Activated T-helper 1 cell treated with anti-CD3 and anti-CD28 coated beads, Interleukin-12 subunit alpha, Interleukin-12 subunit beta, Interleukin-2, Interleukin-4 antibody, amounts not matched to agents 30 ng/mL and 10 ng/mL and 1 ng/mL, durations not matched to agents 14 hours and 24 hours and 36 hours (primary cell): ENCODE data around the gene SSNA1. TPM values are rescaled to one million over a fixed set of nuclear protein-coding genes. Genes with fewer than 3 reads are reported as not detected.

ENCODE experiments used
- DNase-seq: peaks from one replicate; pipeline ENCODE4 v3.0.0; 2021; ENCODE audit warnings: low spot score
- H3K27ac Mint-ChIP-seq: one replicate; pipeline ENCODE4 v1.8.0; 2021; ENCODE audit warnings: mild to moderate bottlenecking, mixed read lengths
- H3K27me3 Mint-ChIP-seq: one replicate; pipeline ENCODE4 v1.8.0; 2022; ENCODE audit warnings: mild to moderate bottlenecking, moderate library complexity, mixed read lengths; ENCODE audit not compliant: insufficient read depth
- H3K36me3 Mint-ChIP-seq: one replicate; pipeline ENCODE4 v1.8.0; 2021; ENCODE audit warnings: low read depth, mixed read lengths
- H3K4me1 Mint-ChIP-seq: one replicate; pipeline ENCODE4 v1.8.0; 2021; ENCODE audit warnings: low read depth, mixed read lengths
- H3K4me3 Mint-ChIP-seq: one replicate; pipeline ENCODE4 v1.8.0; 2021; ENCODE audit warnings: mild to moderate bottlenecking, moderate library complexity, mixed read lengths
- H3K9me3 Mint-ChIP-seq: one replicate; pipeline ENCODE4 v1.8.0; 2021; ENCODE audit warnings: mixed read lengths
- intact Hi-C: fragments of 100-400 bp; cut with micrococcal nuclease; formaldehyde crosslinking; loops from one replicate; pipeline ENCODE4 v1.15.1; 2024
- total RNA-seq: library from RNA; stranded (reverse); gene quantifications from 2 replicates; pipeline ENCODE4 v1.2.3, GENCODE V29; 2022

The SSNA1 gene
- total RNA-seq, 1 donor from 2014 or later: 105 TPM

DNA sequence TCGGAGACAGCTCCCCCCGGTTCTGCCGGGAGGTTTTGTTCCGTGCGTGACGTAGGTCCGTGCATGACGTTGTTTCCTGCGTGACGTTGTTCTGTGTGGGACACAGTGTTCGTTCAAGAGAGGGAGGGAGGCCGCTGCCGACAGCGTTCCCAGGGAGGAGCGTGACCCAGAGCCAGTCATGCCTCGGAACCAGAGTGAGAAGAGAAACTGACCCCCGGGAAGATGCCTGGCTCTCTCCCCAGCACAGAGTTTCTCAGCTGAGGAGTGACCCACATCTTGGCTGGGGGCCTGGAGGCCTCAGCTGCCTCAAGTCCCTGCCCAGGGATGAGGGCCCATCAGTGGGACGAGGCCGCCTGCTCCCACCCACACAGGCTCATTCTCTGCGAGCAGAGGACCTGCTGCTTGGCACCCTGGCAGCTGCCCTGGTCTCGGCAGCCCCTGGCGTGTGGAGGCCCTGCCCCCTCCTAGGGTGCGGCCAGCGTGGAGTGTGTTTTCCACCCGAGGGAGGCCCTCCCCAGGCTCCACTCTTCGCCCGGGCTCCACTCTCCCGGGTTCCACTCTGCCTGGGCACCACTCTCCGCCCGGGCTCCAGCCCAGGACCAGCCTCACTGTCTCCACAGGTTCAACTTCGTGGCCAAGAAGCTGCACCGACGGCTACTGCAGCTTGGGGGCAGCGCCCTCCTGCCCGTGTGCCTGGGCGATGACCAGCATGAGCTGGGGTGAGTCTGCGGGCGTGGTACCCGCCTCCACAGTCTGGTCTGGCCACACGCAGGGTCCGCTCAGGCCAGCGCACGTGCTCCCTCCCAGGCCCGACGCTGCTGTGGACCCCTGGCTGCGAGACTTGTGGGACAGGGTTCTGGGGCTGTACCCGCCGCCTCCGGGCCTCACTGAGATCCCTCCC, 24.9 kb downstream of the SSNA1 start:
- no peak overlapping the region for H3K4me3 Mint-ChIP-seq
- intact Hi-C loops: no loop called here
- no peak overlapping the region for H3K27ac Mint-ChIP-seq
- H3K36me3 Mint-ChIP-seq: peaks cover 7% of the 10 kb centered on the region
- H3K27me3 Mint-ChIP-seq: no peaks in the 10 kb centered on the region
- no peaks in the 10 kb centered on the region for H3K4me1 Mint-ChIP-seq
- DNase-seq: no peak
- H3K9me3 Mint-ChIP-seq: no peaks in the 10 kb centered on the region

DNA sequence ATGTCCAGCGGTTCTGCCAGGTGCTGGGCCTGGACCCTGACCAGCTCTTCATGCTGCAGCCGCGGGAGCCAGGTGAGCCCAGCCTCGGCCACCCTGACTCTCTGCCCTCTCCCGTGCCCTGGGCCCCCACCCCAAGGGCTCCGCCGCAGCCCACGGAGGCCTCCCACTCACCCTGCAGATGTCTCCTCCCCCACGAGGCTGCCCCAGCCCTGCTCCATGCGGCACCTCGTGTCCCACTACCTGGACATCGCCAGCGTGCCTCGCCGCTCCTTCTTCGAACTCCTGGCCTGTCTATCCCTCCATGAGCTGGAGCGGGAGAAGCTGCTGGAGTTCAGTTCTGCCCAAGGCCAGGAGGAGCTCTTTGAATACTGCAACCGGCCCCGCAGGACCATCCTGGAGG, 26.1 kb downstream of the SSNA1 start:
- no peaks in the 10 kb centered on the region for H3K27me3 Mint-ChIP-seq
- intact Hi-C loops: no loop called here
- no peak overlapping the region for H3K27ac Mint-ChIP-seq
- peaks cover 3% of the 10 kb centered on the region for H3K36me3 Mint-ChIP-seq
- DNase-seq: no peak
- no peaks in the 10 kb centered on the region for H3K9me3 Mint-ChIP-seq
- no peak overlapping the region for H3K4me3 Mint-ChIP-seq
- H3K4me1 Mint-ChIP-seq: no peaks in the 10 kb centered on the region

DNA sequence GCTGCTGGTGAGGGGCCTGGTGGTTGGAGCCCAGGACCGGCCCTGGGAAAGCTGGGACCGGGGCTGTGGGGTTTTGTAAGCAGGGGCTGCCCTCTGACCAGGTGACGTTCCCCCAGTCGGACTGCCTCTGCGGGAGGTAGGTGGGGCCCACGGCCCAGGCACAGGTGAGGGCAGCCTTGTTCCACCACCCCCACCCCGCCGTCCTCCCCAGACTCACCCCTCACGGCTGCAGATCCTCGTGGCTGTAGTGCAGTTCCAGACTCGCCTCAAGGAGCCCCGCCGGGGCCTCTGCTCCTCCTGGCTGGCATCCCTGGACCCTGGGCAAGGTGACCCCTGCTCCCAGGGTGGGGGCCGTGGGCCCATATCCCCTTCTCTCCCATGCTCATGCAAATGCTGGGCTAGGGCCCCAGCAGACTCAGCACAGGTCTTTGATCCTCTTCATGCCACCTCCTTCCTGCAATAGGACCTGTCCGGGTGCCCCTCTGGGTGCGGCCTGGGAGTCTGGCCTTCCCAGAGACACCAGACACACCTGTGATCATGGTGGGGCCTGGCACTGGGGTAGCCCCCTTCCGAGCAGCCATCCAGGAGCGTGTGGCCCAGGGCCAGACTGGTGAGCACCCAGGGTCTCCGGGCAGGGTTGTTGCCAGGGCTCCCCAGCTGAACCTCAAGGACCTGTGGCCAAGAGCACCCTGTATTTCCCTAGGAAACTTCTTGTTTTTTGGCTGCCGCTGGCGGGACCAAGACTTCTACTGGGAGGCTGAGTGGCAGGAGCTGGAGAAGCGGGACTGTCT, 26.9 kb downstream of the SSNA1 start:
- Mint-ChIP-seq H3K4me1 (no peaks in the 10 kb centered on the region), H3K36me3 (peaks cover 1% of the 10 kb centered on the region), H3K9me3 (no peaks in the 10 kb centered on the region), H3K27me3 (no peaks in the 10 kb centered on the region), H3K4me3 (no peak overlapping the region), H3K27ac (no peak overlapping the region)
- no peak for DNase-seq
- intact Hi-C loops: no loop called here

DNA sequence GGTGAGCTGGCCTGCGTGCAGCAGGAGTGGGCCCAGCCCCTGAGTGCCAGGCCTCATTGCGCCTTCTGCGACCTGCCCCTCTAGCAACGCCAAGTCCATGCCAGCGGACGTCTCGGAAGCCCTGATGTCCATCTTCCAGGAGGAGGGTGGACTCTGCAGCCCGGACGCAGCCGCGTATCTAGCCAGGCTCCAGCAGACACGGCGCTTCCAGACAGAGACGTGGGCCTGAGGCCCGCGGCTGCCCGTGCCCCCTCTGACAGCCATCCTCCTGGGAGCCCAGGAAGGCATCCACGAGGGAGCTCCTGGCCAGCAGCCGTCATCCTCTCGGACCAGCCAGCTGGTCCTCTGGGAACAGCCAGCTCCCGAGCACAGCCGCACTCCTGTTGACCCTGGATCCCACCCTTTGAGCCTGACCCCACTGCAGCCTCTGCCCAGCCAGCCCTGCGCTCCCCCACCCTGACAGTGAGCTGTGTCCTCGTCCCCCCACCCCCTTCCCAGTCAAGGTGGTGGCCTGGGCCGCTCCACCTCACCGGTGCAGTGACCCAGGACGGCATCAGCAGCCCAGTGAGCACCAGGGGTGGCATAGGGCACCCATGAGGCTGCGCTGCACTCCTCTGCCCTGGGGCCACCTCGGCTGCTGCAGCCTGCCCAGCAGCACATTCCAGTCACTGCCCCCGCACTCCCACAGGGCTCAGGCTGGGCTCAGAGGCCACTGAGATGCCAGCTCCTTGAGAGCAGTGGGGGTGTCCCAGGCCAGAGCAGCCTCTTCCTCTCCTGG, 27.9 kb downstream of the SSNA1 start:
- H3K27ac Mint-ChIP-seq: no peak overlapping the region
- H3K36me3 Mint-ChIP-seq: peaks cover 1% of the 10 kb centered on the region
- no peaks in the 10 kb centered on the region for H3K27me3 Mint-ChIP-seq
- no peak for DNase-seq
- no peaks in the 10 kb centered on the region for H3K9me3 Mint-ChIP-seq
- intact Hi-C loops: no loop called here
- no peaks in the 10 kb centered on the region for H3K4me1 Mint-ChIP-seq
- H3K4me3 Mint-ChIP-seq: no peak overlapping the region

DNA sequence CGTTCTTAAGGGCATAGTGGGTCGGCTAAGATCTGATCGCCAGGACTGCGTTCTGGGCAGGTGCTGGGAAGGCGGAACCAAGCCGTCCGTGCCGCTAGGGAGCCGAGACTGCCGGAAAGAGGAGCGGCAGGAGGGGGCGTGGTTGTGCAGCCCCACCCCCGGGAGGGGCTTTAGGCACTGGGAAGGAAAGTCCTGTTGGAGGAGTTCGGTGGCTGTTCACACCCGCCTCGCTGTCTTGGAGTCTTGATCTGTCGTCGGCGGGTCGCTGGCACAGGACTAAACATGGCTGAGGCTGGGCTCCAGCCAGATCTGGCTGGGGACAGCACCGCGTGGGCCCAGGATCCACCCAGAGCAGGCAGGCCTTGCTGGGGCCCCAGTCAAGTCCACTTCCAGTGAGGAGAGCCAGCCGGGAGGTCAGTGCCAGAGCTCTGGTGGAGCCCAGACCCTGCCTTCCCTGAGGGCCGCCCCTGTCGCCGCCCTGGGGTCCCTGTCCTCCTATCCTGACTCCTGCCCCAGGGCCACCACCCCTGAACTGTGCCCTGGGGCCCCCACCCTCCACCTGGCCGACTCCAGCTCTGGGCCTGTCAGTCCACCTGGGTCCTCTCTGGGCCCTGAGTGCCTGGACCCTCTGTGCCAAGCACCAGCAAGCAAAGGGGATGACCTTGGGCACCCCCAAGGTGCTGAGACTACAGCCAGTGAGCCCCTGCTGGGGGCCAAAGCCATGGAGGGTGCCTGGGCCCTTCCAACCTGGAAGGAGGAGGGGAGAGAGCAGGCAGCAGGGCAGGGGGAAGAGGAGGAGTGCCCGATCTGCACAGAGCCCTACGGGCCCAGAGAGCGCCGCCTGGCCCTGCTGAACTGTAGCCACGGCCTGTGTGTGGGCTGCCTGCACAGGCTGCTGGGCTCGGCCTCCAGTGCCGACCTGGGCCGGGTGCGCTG, 29.1 kb downstream of the SSNA1 start:
- intact Hi-C loops: no loop called here
- H3K36me3 Mint-ChIP-seq: peaks cover 1% of the 10 kb centered on the region
- H3K4me1 Mint-ChIP-seq: no peaks in the 10 kb centered on the region
- no peak for DNase-seq
- no peak overlapping the region for H3K4me3 Mint-ChIP-seq
- no peaks in the 10 kb centered on the region for H3K9me3 Mint-ChIP-seq
- no peaks in the 10 kb centered on the region for H3K27me3 Mint-ChIP-seq
- H3K27ac Mint-ChIP-seq: no peak overlapping the region

DNA sequence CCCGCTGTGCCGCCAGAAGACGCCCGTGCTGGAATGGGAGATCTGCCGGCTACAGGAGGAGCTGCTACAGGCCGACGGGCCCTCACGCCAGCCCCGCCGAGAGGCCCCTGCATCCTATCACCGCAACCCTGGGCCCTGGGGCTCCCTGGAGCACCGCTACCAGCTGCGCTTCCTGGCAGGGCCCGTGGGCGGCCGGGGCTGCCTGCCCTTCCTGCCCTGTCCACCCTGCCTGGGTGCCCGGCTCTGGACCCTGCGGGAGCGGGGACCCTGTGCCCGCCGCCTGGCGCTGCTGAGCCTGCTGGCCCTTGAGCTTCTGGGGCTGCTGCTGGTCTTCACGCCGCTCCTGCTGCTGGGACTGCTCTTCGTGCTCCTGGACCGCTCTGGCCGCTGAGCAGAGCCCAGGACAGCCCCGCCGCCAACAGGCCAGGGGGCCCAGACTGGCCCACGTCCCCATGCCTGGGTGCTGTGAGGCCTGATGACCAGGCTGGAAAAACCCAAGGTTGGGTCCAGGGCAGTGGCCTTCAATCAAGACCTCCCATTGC, 29.8 kb downstream of the SSNA1 start:
- Mint-ChIP-seq H3K4me1 (no peaks in the 10 kb centered on the region), H3K36me3 (peaks cover 1% of the 10 kb centered on the region), H3K27ac (no peak overlapping the region), H3K27me3 (no peaks in the 10 kb centered on the region), H3K9me3 (no peaks in the 10 kb centered on the region), H3K4me3 (no peak overlapping the region)
- DNase-seq: no peak
- intact Hi-C loops: no loop called here

DNA sequence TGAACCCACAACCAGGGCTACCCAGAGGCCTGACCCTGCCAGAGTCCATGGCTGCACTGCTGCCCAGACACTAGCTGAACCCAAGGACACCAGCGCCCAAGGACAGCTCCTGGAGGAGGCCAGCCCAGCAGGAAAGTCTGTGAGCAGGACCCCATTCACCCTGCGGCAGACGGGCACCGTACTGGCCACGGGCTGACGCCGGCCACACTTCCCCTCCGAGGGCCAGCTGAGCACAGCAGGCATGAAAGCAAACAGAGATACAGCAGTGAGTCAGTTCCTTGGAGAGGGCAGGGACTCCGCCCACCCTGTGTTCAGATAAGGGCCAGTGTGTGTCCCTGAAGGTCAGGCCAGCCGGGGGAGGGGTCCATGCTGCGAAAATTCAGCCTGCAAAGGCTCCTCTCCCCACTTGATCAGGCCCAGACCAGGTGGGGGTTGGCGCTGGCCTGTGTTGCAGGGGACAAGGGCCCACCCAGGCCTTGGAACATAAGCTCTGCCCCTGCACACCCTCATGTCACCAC, 30.3 kb downstream of the SSNA1 start:
- H3K27me3 Mint-ChIP-seq: no peaks in the 10 kb centered on the region
- intact Hi-C loops: no loop called here
- H3K4me1 Mint-ChIP-seq: no peaks in the 10 kb centered on the region
- no peak overlapping the region for H3K27ac Mint-ChIP-seq
- H3K9me3 Mint-ChIP-seq: no peaks in the 10 kb centered on the region
- no peak overlapping the region for H3K4me3 Mint-ChIP-seq
- peaks cover 1% of the 10 kb centered on the region for H3K36me3 Mint-ChIP-seq
- DNase-seq: no peak

DNA sequence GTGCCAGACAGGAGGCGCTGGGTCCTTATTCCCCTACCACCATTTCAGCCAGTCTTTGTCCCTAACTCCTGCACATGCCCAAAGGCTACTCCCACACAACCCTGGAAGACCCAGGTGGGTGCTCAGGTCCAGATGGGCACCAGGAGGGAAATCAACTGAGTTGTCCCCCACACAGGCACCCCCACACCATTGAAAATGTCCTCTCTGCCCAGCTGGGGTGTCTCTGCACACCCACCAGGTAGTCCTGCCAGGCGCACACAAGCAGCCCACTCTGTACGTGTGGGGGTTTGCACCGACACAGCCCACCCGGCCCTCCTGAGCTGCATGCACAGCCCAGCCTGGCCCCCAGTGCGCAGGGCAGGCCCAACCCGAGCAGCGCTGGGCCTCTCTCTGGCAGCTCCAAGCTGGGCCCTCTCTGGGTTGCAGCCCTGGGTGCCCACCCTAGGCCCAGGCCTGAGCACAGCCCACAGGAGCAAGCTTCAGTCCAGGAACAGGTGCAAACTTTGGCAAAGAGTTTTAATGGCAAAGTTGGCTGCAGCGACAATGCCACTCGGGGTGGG, 31.4 kb downstream of the SSNA1 start:
- Mint-ChIP-seq H3K9me3 (no peaks in the 10 kb centered on the region), H3K4me3 (no peak overlapping the region)
- intact Hi-C loops: loop anchor here (5.0 kb wide), 1 partner anchor 193 kb away; the partner anchor contains the start of gene ABCA2

DNA sequence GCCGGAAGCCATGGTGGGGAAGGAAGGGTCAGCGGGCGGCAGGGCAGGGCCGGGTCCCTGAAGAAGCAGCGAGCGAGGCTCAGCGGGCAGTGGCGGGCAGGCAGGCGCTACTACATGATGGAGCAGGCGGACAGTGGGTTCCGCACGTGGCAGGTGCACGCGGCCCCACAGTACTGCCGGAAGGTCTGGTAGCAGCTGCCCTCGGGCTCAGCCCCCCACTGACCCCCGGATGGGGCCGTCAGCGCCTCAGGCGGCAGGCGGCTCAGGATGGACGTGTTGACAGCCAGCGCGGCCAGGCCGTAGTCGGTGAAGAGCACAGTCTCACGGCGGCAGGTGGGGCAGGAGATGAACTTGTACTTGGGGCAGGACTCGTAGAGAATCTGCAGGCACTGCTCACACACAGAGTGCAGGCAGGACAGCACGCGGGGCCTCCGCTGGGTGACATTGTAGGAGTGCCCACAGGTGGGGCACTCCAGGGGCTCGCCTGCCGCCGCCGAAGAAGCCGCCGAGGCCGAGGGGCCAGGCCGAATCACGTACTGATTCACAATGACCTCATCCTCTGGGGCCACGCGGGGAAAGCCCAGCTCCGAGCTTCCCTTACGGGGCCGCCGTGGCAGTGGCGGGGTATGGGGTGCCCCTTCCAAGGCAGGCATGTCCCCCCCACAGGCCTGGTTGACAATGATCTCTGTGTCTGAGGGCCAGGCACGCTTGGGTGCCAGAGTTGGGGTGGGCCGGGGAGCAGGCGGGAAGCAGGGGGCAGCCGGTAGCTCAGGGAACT, 32.0 kb downstream of the SSNA1 start:
- H3K27ac Mint-ChIP-seq: no peak overlapping the region
- intact Hi-C loops: loop anchor here (5.0 kb wide), 1 partner anchor 193 kb away; the partner anchor contains the start of gene ABCA2
- no peaks in the 10 kb centered on the region for H3K9me3 Mint-ChIP-seq
- DNase-seq: no peak
- H3K36me3 Mint-ChIP-seq: no peaks in the 10 kb centered on the region
- H3K27me3 Mint-ChIP-seq: no peaks in the 10 kb centered on the region
- H3K4me1 Mint-ChIP-seq: no peaks in the 10 kb centered on the region
- peak overlapping the region; percentile 62 for H3K4me3 Mint-ChIP-seq

More for the DNA sequence above, 31.4 kb downstream of the SSNA1 start:
- DNase-seq: no peak
- Mint-ChIP-seq H3K27ac (no peak overlapping the region), H3K36me3 (peaks cover 1% of the 10 kb centered on the region), H3K27me3 (no peaks in the 10 kb centered on the region), H3K4me1 (no peaks in the 10 kb centered on the region)

DNA sequence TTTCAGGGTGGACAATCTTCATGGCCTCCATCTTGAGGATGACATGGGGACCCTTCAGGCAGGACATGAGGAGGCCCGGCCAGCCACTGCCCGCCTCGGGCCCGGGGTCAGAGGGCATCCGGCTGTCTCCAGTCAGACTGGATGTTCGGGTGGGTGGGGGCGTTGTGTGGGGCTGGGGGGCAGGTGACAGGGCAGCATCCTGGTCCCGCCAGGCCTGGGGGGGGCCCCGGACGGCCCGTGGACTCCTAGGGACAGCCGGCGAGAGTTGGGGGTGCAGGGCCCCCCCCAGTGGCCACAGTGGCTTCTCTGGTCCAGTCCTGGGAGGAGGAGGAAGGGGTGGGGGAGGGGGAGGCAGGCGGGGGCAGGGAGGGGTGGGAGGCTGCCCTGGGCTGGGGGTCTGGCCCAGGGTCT, 32.6 kb downstream of the SSNA1 start:
- intact Hi-C loops: loop anchor here (5.0 kb wide), 1 partner anchor 194 kb away; the partner anchor contains the start of gene ABCA2
- H3K27ac Mint-ChIP-seq: no peak overlapping the region
- H3K9me3 Mint-ChIP-seq: no peaks in the 10 kb centered on the region
- DNase-seq: no peak
- H3K4me1 Mint-ChIP-seq: no peaks in the 10 kb centered on the region
- no peaks in the 10 kb centered on the region for H3K27me3 Mint-ChIP-seq
- peak overlapping the region; percentile 62 for H3K4me3 Mint-ChIP-seq
- no peaks in the 10 kb centered on the region for H3K36me3 Mint-ChIP-seq
